Neuron (in vitro differentiated cells): Measurements from ENCODE around the gene TNS4.
A peak's percentile ranks its signal among the peaks of the same experiment; 100 is the strongest.

Source experiments
- H2AFZ ChIP-seq: one replicate; pipeline ENCODE4 v1.6.1; 2013; ENCODE audit warnings: low read depth, mild to moderate bottlenecking, inconsistent platforms, low read length, moderate library complexity
- H3K27me3 ChIP-seq: one replicate; pipeline ENCODE4 v1.6.1; 2013; ENCODE audit warnings: low read length; ENCODE audit not compliant: insufficient read depth
- H3K36me3 ChIP-seq: one replicate; pipeline ENCODE4 v1.6.1; 2013; ENCODE audit warnings: low read length; ENCODE audit not compliant: insufficient read depth
- H3K4me1 ChIP-seq: one replicate; pipeline ENCODE4 v1.6.1; 2013; ENCODE audit warnings: low read length; ENCODE audit not compliant: insufficient read depth
- H3K4me3 ChIP-seq: 2 replicates; pipeline ENCODE4 v1.5.1; 2013; ENCODE audit warnings: mild to moderate bottlenecking, low read length, moderate library complexity
- H3K9me3 ChIP-seq: one replicate; pipeline ENCODE4 v1.6.1; 2013; ENCODE audit warnings: low read length

Gene TNS4

GRCh38 chr17:40453881-40454612, 47.4 kb downstream of the TNS4 start:
- H3K27me3 ChIP-seq: no peaks in the 10 kb centered on the region
- no peak overlapping the region for H2AFZ ChIP-seq
- H3K4me1 ChIP-seq: no peaks in the 10 kb centered on the region
- no peaks in the 10 kb centered on the region for H3K36me3 ChIP-seq
- H3K9me3 ChIP-seq: no peaks in the 10 kb centered on the region
- no peak overlapping the region for H3K4me3 ChIP-seq

- Histone ChIP-seq H3K36me3 (no peaks in the 10 kb centered on the region), H3K4me3 (no peak overlapping the region), H3K9me3 (no peaks in the 10 kb centered on the region), H3K27me3 (no peaks in the 10 kb centered on the region), H3K4me1 (no peaks in the 10 kb centered on the region), H2AFZ (no peak overlapping the region)
These were observed 48.5 kb downstream of the TNS4 start for GRCh38 chr17:40452921-40453378.

- Histone ChIP-seq H3K4me1 (no peaks in the 10 kb centered on the region), H3K27me3 (no peaks in the 10 kb centered on the region), H2AFZ (no peak overlapping the region)
These were observed 49.1 kb downstream of the TNS4 start for GRCh38 chr17:40452216-40452787.

GRCh38 chr17:40451420-40451819, 50.0 kb downstream of the TNS4 start:
- H2AFZ ChIP-seq: no peak overlapping the region
- H3K4me3 ChIP-seq: no peak overlapping the region
- H3K27me3 ChIP-seq: no peaks in the 10 kb centered on the region
- no peaks in the 10 kb centered on the region for H3K36me3 ChIP-seq
- H3K9me3 ChIP-seq: no peaks in the 10 kb centered on the region
- H3K4me1 ChIP-seq: no peaks in the 10 kb centered on the region

More at GRCh38 chr17:40452216-40452787, 49.1 kb downstream of the TNS4 start:
- Histone ChIP-seq H3K36me3 (no peaks in the 10 kb centered on the region), H3K4me3 (no peak overlapping the region), H3K9me3 (no peaks in the 10 kb centered on the region)

- H3K27me3 ChIP-seq: no peaks in the 10 kb centered on the region
- H3K4me3 ChIP-seq: no peak overlapping the region
- peaks cover 4% of the 10 kb centered on the region for H3K4me1 ChIP-seq
- H3K36me3 ChIP-seq: no peaks in the 10 kb centered on the region
- H3K9me3 ChIP-seq: no peaks in the 10 kb centered on the region
- no peak overlapping the region for H2AFZ ChIP-seq
These were observed 51.2 kb downstream of the TNS4 start for GRCh38 chr17:40450175-40450574.

GRCh38 chr17:40448639-40449261, 52.7 kb downstream of the TNS4 start:
- H3K9me3 ChIP-seq: no peaks in the 10 kb centered on the region
- H3K36me3 ChIP-seq: no peaks in the 10 kb centered on the region
- peaks cover 17% of the 10 kb centered on the region for H3K4me1 ChIP-seq
- H3K4me3 ChIP-seq: no peak overlapping the region
- peaks cover 4% of the 10 kb centered on the region for H3K27me3 ChIP-seq
- no peak overlapping the region for H2AFZ ChIP-seq

- Histone ChIP-seq H3K9me3 (no peaks in the 10 kb centered on the region), H3K36me3 (no peaks in the 10 kb centered on the region), H3K27me3 (peaks cover 4% of the 10 kb centered on the region), H3K4me1 (peaks cover 17% of the 10 kb centered on the region), H3K4me3 (no peak overlapping the region), H2AFZ (no peak overlapping the region)
These were observed 53.2 kb downstream of the TNS4 start for GRCh38 chr17:40448213-40448638.

- no peaks in the 10 kb centered on the region for H3K9me3 ChIP-seq
- H2AFZ ChIP-seq: no peak overlapping the region
- H3K36me3 ChIP-seq: no peaks in the 10 kb centered on the region
- H3K4me3 ChIP-seq: no peak overlapping the region
- H3K4me1 ChIP-seq: peaks cover 17% of the 10 kb centered on the region
- peaks cover 4% of the 10 kb centered on the region for H3K27me3 ChIP-seq
These were observed 53.6 kb downstream of the TNS4 start for GRCh38 chr17:40447806-40448205.

GRCh38 chr17:40447148-40447644, 54.2 kb downstream of the TNS4 start:
- no peaks in the 10 kb centered on the region for H3K36me3 ChIP-seq

GRCh38 chr17:40445751-40446468, 55.5 kb downstream of the TNS4 start:
- Histone ChIP-seq H3K27me3 (peaks cover 4% of the 10 kb centered on the region), H2AFZ (no peak overlapping the region), H3K9me3 (no peaks in the 10 kb centered on the region), H3K4me1 (peaks cover 21% of the 10 kb centered on the region), H3K36me3 (no peaks in the 10 kb centered on the region), H3K4me3 (no peak overlapping the region)

More at GRCh38 chr17:40447148-40447644, 54.2 kb downstream of the TNS4 start:
- Histone ChIP-seq H3K27me3 (peaks cover 4% of the 10 kb centered on the region), H2AFZ (no peak overlapping the region), H3K4me3 (no peak overlapping the region), H3K9me3 (no peaks in the 10 kb centered on the region), H3K4me1 (peaks cover 21% of the 10 kb centered on the region)

- H3K36me3 ChIP-seq: no peaks in the 10 kb centered on the region
- H3K27me3 ChIP-seq: peaks cover 4% of the 10 kb centered on the region
- no peaks in the 10 kb centered on the region for H3K9me3 ChIP-seq
- peak overlapping the region; percentile 18 for H2AFZ ChIP-seq
- H3K4me1 ChIP-seq: peaks cover 21% of the 10 kb centered on the region
- H3K4me3 ChIP-seq: peak overlapping the region; percentile 50
These were observed 57.2 kb downstream of the TNS4 start for GRCh38 chr17:40443988-40444899.
